HepG2 (cell line): ENCODE data around the gene BANK1. TPM values are rescaled to one million over a fixed set of nuclear protein-coding genes. Genes with fewer than 3 reads are reported as not detected.

Source experiments
- ATAC-seq: fragments of 200-7000 bp; cut with Tn5 transposase; 3 replicates; pipeline ENCODE4 v1.9.1; 2020; ENCODE audit warnings: mild to moderate bottlenecking, moderate library complexity
- BruUV-seq: library from RNA; stranded (reverse); fragments of 400-500 nt; replicated peaks from 2 replicates; lab custom pipeline; 2021; lab: Mats Ljungman, UMichigan
- CTCF ChIA-PET: fragments of 300-600 bp; formaldehyde crosslinking; extraction: SDS; loops from one replicate; lab custom pipeline; 2021; ENCODE audit warnings: low total read pairs, inconsistent platforms, low intra/inter-chr PET ratio; lab: Yijun Ruan, JAX
- POLR2A ChIA-PET: fragments of 350-600 bp; sonication (Branson Sonifier 250); formaldehyde crosslinking; loops from one replicate; lab custom pipeline; 2020; ENCODE audit warnings: antibody characterized with exemption, inconsistent platforms; lab: Yijun Ruan, JAX
- DNase-seq: peaks from one replicate; pipeline ENCODE4 v3.0.0-alpha.2; 2015; ENCODE audit warnings: low spot score
- FAIRE-seq: peaks from 3 replicates; lab custom pipeline; 2011; peaks lifted over from hg19 to GRCh38; lab: Jason Lieb, UNC
- H2AFZ ChIP-seq: one replicate; pipeline ENCODE4 v1.6.1; 2011; ENCODE audit warnings: low read length, inconsistent platforms
- H3K27ac ChIP-seq: fragments of 300-600 bp; 3 replicates; pipeline ENCODE4 v1.8.0; 2011; ENCODE audit warnings: mixed run types, mild to moderate bottlenecking, mixed read lengths, low read length, inconsistent platforms; ENCODE audit not compliant: insufficient read depth; ENCODE audit errors: extremely low read length
- H3K27me3 ChIP-seq, 2 experiments: fragments of 200-600 bp in 1 of 2; 2 replicates in 1 of 2; 3 replicates in 1 of 2; pipeline versions ENCODE4 v1.6.0 to v1.8.0; 2011; ENCODE audit warnings: low read length in 2 of 2, mild to moderate bottlenecking in 2 of 2, moderate library complexity in 2 of 2, inconsistent platforms in 1 of 2; ENCODE audit not compliant: insufficient read depth in 2 of 2, control insufficient read depth in 1 of 2
- H3K36me3 ChIP-seq, 2 experiments: fragments of 200-600 bp in 1 of 2; replicated peaks in 1 of 2; 2 replicates in 1 of 2; 3 replicates in 1 of 2; pipeline versions ENCODE4 v1.5.1 to v1.8.0; 2011; ENCODE audit warnings: low read length in 2 of 2, inconsistent platforms in 1 of 2; ENCODE audit not compliant: insufficient read depth in 2 of 2, control insufficient read depth in 1 of 2
- H3K4me1 ChIP-seq: 2 replicates; pipeline ENCODE4 v1.5.1; 2012; ENCODE audit warnings: low read length, inconsistent platforms; ENCODE audit not compliant: insufficient read depth
- H3K4me2 ChIP-seq: 2 replicates; pipeline ENCODE4 v1.6.0; 2011; ENCODE audit warnings: low read depth, low read length, inconsistent platforms
- H3K4me3 ChIP-seq, 3 experiments: fragments of 200-600 bp in 1 of 3; sonication (generic), shearing (Covaris generic) in 1 of 3; replicated peaks in 1 of 3; 2 replicates each; pipeline ENCODE4 v1.5.1; 2011 to 2016; ENCODE audit warnings: low read length in 3 of 3, inconsistent platforms in 2 of 3, low read depth in 2 of 3, mild to moderate bottlenecking in 2 of 3, control low read depth in 1 of 3, mixed read lengths in 1 of 3; ENCODE audit not compliant: insufficient read depth in 1 of 3
- H3K79me2 ChIP-seq: one replicate; pipeline ENCODE4 v1.6.1; 2011; ENCODE audit warnings: low read length, inconsistent platforms; ENCODE audit not compliant: insufficient read depth
- H3K9ac ChIP-seq: 2 replicates; pipeline ENCODE4 v1.6.0; 2011; ENCODE audit warnings: mild to moderate bottlenecking, low read depth, low read length, inconsistent platforms; ENCODE audit not compliant: insufficient read depth
- H3K9me3 ChIP-seq: 2 replicates; pipeline ENCODE4 v1.5.1; 2012; ENCODE audit warnings: mild to moderate bottlenecking, low read length
- H4K20me1 ChIP-seq: 2 replicates; pipeline ENCODE4 v1.6.0; 2011; ENCODE audit warnings: inconsistent platforms, mild to moderate bottlenecking, low read length, moderate library complexity; ENCODE audit not compliant: insufficient read depth
- ATF4 ChIP-seq, 2 experiments: fragments of 450-650 bp in 1 of 2; sonication (generic) in 1 of 2; formaldehyde crosslinking; IDR thresholded peaks; 2 replicates each; pipeline versions ENCODE4 v1.5.0 to v1.8.0; 2020 to 2022; ENCODE audit warnings: mild to moderate bottlenecking in 1 of 2, missing genetic modification reagents in 1 of 2
- CEBPB ChIP-seq: IDR thresholded peaks from 2 replicates; pipeline ENCODE4 v1.6.1; 2011; ENCODE audit warnings: low read depth, low read length, improper control_type of control experiment, borderline replicate concordance
- CEBPG ChIP-seq: IDR thresholded peaks from 2 replicates; pipeline ENCODE4 v1.6.1; 2016
- EEA1 ChIP-seq: sonication (generic); formaldehyde crosslinking; IDR thresholded peaks from 2 replicates; pipeline ENCODE4 v1.5.1; 2020; ENCODE audit warnings: mild to moderate bottlenecking, missing genetic modification reagents, borderline replicate concordance
- KDM6A ChIP-seq: IDR thresholded peaks from 2 replicates; pipeline ENCODE4 v1.6.1; 2016; ENCODE audit warnings: low read depth
- SAFB2 ChIP-seq: sonication (generic); formaldehyde crosslinking; IDR thresholded peaks from 2 replicates; pipeline ENCODE4 v1.5.1; 2020; ENCODE audit warnings: missing genetic modification reagents, low read depth, mild to moderate bottlenecking, borderline replicate concordance
- ZGPAT ChIP-seq: IDR thresholded peaks from 2 replicates; pipeline ENCODE4 v1.6.1; 2016; ENCODE audit warnings: mild to moderate bottlenecking
- ZNF737 ChIP-seq: sonication (generic); formaldehyde crosslinking; IDR thresholded peaks from 2 replicates; pipeline ENCODE4 v1.5.0; 2020; ENCODE audit warnings: missing genetic modification reagents, mild to moderate bottlenecking, borderline replicate concordance
- WGBS: methylation state at CpG from one replicate; pipeline ENCODE4 v1.1.6; 2017; ENCODE audit warnings: low lambda C conversion rate; 5-methylcytosine and 5-hydroxymethylcytosine counted together
- in situ Hi-C: cut with HindIII; loops from 2 replicates; pipeline ENCODE4 v1.10.0; 2017; ENCODE audit warnings: low pct_unique_long_range_greater_than_20kb; ENCODE audit not compliant: extremely low pct_ligation_motif_present
- intact Hi-C: fragments of 100-400 bp; cut with micrococcal nuclease; formaldehyde crosslinking; loops from one replicate; pipeline ENCODE4 v1.10.0; 2022; ENCODE audit not compliant: unreplicated experiment
- polyA plus RNA-seq, 8 experiments: library from polyadenylated mRNA; depleted of rRNA in 3 of 8; stranded (reverse) in 7 of 8; unstranded in 1 of 8; fragments of >200 nt; fragmentation: Illumina TruSeq in 4 of 8; extraction: Trizol in 4 of 8; gene quantifications; 2 replicates each; pipeline versions ENCODE4 v1.2.1 to v1.2.3, GENCODE V29; 2011 to 2016; ENCODE audit warnings: low read depth in 4 of 8, missing spikeins in 1 of 8, mixed read lengths in 1 of 8; ENCODE audit not compliant: insufficient read depth in 1 of 8
- total RNA-seq, 5 experiments: library from RNA; depleted of rRNA; stranded (reverse); fragments of >200 nt; fragmentation: Illumina TruSeq; extraction: Trizol; gene quantifications; 2 replicates each; pipeline ENCODE4 v1.2.3, GENCODE V29; 2016; ENCODE audit warnings: low read depth in 1 of 5

The BANK1 gene
- total and polyA plus RNA-seq, 2 of the 13 experiments (the other 11 are each of a cell fraction or from before 2014, with no cell fraction given) = 0.15 TPM; not detected in 1

- CTCF ChIA-PET = no interaction called here
- peak overlapping the region; percentile 42 for H2AFZ ChIP-seq
- H3K4me1 ChIP-seq = no peaks in the 10 kb centered on the region
- no peak for TF ChIP-seq ZNF737
- no peak for TF ChIP-seq EEA1
- FAIRE-seq = no peak
- H3K79me2 ChIP-seq = no peaks in the 10 kb centered on the region
- in situ Hi-C loops (no loop called here), intact Hi-C loops (loop anchor here (5.0 kb wide), 1 partner anchor 67 kb away; no protein-coding TSS in a partner anchor)
- H3K4me2 ChIP-seq = no peak overlapping the region
- no peak overlapping the region for H3K4me3 ChIP-seq
- H3K27me3 ChIP-seq = peaks cover 2 to 4% of the 10 kb centered on the region in 2 experiments; a peak in 2 of 5 replicates
- WGBS = 0% methylated on average over 1 of the region's 1 CpG
- no peak overlapping the region for H3K9ac ChIP-seq
- no peak overlapping the region for H3K27ac ChIP-seq
- no peak for DNase-seq
- POLR2A ChIA-PET = no interaction called here
- H3K9me3 ChIP-seq = no peaks in the 10 kb centered on the region
- no TSS peak for BruUV-seq
- no peak for ATAC-seq
- no peaks in the 10 kb centered on the region for H3K36me3 ChIP-seq
- no peaks in the 10 kb centered on the region for H4K20me1 ChIP-seq
These were observed 4.3 kb downstream of the BANK1 start for GRCh38 chr4:101794806-101795205.

- Histone ChIP-seq H3K36me3 (no peaks in the 10 kb centered on the region), H3K9me3 (no peaks in the 10 kb centered on the region), H3K4me2 (no peak overlapping the region), H4K20me1 (no peaks in the 10 kb centered on the region), H3K27ac (no peak overlapping the region), H2AFZ (no peak overlapping the region), H3K4me3 (no peak overlapping the region), H3K9ac (no peak overlapping the region), H3K4me1 (no peaks in the 10 kb centered on the region), H3K27me3 (peaks cover 0 to 4% of the 10 kb centered on the region in 2 experiments; a peak in 1 of 5 replicates), H3K79me2 (no peaks in the 10 kb centered on the region)
- intact Hi-C loops (no loop called here), in situ Hi-C loops (no loop called here)
- BruUV-seq = no TSS peak
- no peak for TF ChIP-seq ZGPAT (CRISPR knock-in tag)
- TF ChIP-seq ATF4 (CRISPR knock-in tag; IDR thresholded peaks at IDR 0.05) = peak in 1 of 2 experiments; percentile 91; a peak in 2 of 4 replicates
- TF ChIP-seq CEBPG (CRISPR knock-in tag) = peak; percentile 29; the same call in 1 of the 2 replicates
- peak; percentile 43; the same call in 1 of the 2 replicates for TF ChIP-seq CEBPB
- no peak for TF ChIP-seq KDM6A (CRISPR knock-in tag)
- no peak for TF ChIP-seq SAFB2 (CRISPR knock-in tag)
- CTCF ChIA-PET = no interaction called here
- no peak for FAIRE-seq
- no peak for ATAC-seq
- POLR2A ChIA-PET = no interaction called here
- DNase-seq = no peak
These were observed 5.2 kb downstream of the BANK1 start for GRCh38 chr4:101795704-101796103.
